ENCODE data around the gene STK11IP.

Gene STK11IP

GRCh38 chr2:219562049-219563020, 35.3 kb upstream of the STK11IP start:
- DNase-seq (ENCODE audit: low read depth), result no peak

- no peak for DNase-seq (ENCODE audit: low read depth)
Measured at GRCh38 chr2:219563271-219563928, 34.3 kb upstream of the STK11IP start.

GRCh38 chr2:219565130-219566080, 32.3 kb upstream of the STK11IP start:
- no peak for DNase-seq (ENCODE audit: low read depth)

- no peak for DNase-seq (ENCODE audit: low read depth)
Measured at GRCh38 chr2:219566640-219567039, 31.0 kb upstream of the STK11IP start.

GRCh38 chr2:219567131-219567530, 30.5 kb upstream of the STK11IP start:
- no peak for DNase-seq (ENCODE audit: low read depth)

- no peak for DNase-seq (ENCODE audit: low read depth)
Measured at GRCh38 chr2:219567791-219568361, 29.8 kb upstream of the STK11IP start.

GRCh38 chr2:219569041-219569440, 28.6 kb upstream of the STK11IP start:
- no peak for DNase-seq (ENCODE audit: low read depth)

- DNase-seq (ENCODE audit: low read depth), result no peak
Measured at GRCh38 chr2:219569635-219570034, 28.0 kb upstream of the STK11IP start.

GRCh38 chr2:219570194-219570923, 27.3 kb upstream of the STK11IP start:
- no peak for DNase-seq (ENCODE audit: low read depth)

GRCh38 chr2:219570924-219571310, 26.7 kb upstream of the STK11IP start:
- DNase-seq (ENCODE audit: low read depth), result no peak

- DNase-seq (ENCODE audit: low read depth), result no peak
Measured at GRCh38 chr2:219571311-219572236, 26.1 kb upstream of the STK11IP start, which contains the start of gene OBSL1. Gene OBSL1, minus strand, starts transcription at chr2:219571539. Its CDS starts 307 bp downstream, at chr2:219571232.

GRCh38 chr2:219572237-219573001, 25.2 kb upstream of the STK11IP start, which contains the start of gene INHA:
Gene INHA, plus strand, starts transcription at chr2:219572310. Its CDS starts 65 bp downstream, at chr2:219572375.
- no peak for DNase-seq (ENCODE audit: low read depth)

GRCh38 chr2:219573166-219573565, 24.5 kb upstream of the STK11IP start:
- no peak for DNase-seq (ENCODE audit: low read depth)

- no peak for DNase-seq (ENCODE audit: low read depth)
Measured at GRCh38 chr2:219574484-219575311, 23.0 kb upstream of the STK11IP start.

- DNase-seq (ENCODE audit: low read depth), result no peak
Measured at GRCh38 chr2:219575566-219576504, 21.8 kb upstream of the STK11IP start.

- DNase-seq (ENCODE audit: low read depth), result no peak
Measured at GRCh38 chr2:219576505-219577388, 20.9 kb upstream of the STK11IP start.
